Measurements from ENCODE around the gene TMEM87B.

DNA sequence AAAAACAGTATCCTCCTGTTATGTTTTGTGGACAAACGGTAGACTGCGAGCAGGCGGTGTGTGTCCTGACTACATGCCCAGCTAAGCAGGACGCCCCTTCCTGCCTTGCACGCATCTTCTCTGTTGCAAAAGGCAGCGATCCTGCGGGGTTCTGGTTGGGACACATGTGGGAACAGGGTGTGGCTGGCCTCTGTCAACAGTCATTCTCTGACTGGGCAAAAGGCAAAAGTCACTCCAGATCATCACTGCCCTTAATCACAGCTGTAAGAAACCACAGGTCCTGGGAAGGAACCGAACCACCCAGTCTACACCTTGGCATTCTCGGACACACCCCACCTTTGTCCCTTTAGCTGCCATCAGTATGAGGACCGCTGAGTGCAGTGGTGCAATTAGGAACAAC, 44.3 kb upstream of the TMEM87B start:
- TF ChIP-seq, protein P1, sequence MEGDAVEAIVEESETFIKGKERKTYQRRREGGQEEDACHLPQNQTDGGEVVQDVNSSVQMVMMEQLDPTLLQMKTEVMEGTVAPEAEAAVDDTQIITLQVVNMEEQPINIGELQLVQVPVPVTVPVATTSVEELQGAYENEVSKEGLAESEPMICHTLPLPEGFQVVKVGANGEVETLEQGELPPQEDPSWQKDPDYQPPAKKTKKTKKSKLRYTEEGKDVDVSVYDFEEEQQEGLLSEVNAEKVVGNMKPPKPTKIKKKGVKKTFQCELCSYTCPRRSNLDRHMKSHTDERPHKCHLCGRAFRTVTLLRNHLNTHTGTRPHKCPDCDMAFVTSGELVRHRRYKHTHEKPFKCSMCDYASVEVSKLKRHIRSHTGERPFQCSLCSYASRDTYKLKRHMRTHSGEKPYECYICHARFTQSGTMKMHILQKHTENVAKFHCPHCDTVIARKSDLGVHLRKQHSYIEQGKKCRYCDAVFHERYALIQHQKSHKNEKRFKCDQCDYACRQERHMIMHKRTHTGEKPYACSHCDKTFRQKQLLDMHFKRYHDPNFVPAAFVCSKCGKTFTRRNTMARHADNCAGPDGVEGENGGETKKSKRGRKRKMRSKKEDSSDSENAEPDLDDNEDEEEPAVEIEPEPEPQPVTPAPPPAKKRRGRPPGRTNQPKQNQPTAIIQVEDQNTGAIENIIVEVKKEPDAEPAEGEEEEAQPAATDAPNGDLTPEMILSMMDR (IDR thresholded peaks at IDR 0.05): no peak
- TF ChIP-seq POLR2A (IDR thresholded peaks at IDR 0.05): no peak
